Frontal cortex (tissue), 4 donors: ENCODE measurements around the gene ECD. TPM values are rescaled to one million over a fixed set of nuclear protein-coding genes. Genes with fewer than 3 reads are reported as not detected.
"Not testable (repeated sequence)": the region's sequence is repeated elsewhere in the genome, so short reads cannot be mapped to it uniquely, and the experiment has no call there.

Source experiments
- DNase-seq, 2 donors: peaks; one replicate each; pipeline ENCODE4 v3.0.0; 2012; ENCODE audit warnings: low spot score in 2 of 2
- FAIRE-seq: peaks from 2 replicates; lab custom pipeline; 2012; peaks lifted over from hg19 to GRCh38; lab: Jason Lieb, UNC
- total RNA-seq: library from RNA; depleted of rRNA; stranded (reverse); fragments of >200 nt; gene quantifications from one replicate; pipeline ENCODE4 v1.2.3, GENCODE V29; 2014
- donor health status: control.
- donor health status: control.
- donor health status: control.

ECD gene
- total RNA-seq, 1 donor from 2014 or later: 25.7 TPM

- FAIRE-seq (no peak), DNase-seq (no peak)
Measured at GRCh38 chr10:73161662-73162061, 6.1 kb downstream of the ECD start.

GRCh38 chr10:73161079-73161478 is 6.7 kb downstream of the ECD start:
- FAIRE-seq (no peak), DNase-seq (no peak)

- DNase-seq (peak; percentile 17 to 31), FAIRE-seq (peak; percentile 89)
Measured at GRCh38 chr10:73159038-73159648, 8.7 kb downstream of the ECD start.

- DNase-seq (no peak), FAIRE-seq (no peak)
Measured at GRCh38 chr10:73156054-73156453, 11.8 kb downstream of the ECD start.

- FAIRE-seq: no peak
- no peak for DNase-seq
Measured at GRCh38 chr10:73152009-73152408, 15.8 kb downstream of the ECD start.

GRCh38 chr10:73150633-73151413 is 17.0 kb downstream of the ECD start:
- not testable (repeated sequence) for FAIRE-seq

GRCh38 chr10:73141603-73142002 is 26.2 kb downstream of the ECD start:
- DNase-seq (no peak), FAIRE-seq (no peak)

More at GRCh38 chr10:73150633-73151413, 17.0 kb downstream of the ECD start:
- DNase-seq: not testable (repeated sequence)

GRCh38 chr10:73139251-73139650 is 28.6 kb downstream of the ECD start:
- FAIRE-seq (no peak), DNase-seq (no peak)

GRCh38 chr10:73136627-73137026 is 31.2 kb downstream of the ECD start:
- no peak for FAIRE-seq

GRCh38 chr10:73134727-73135126 is 33.1 kb downstream of the ECD start:
- DNase-seq: no peak
- FAIRE-seq: no peak

More at GRCh38 chr10:73136627-73137026, 31.2 kb downstream of the ECD start:
- DNase-seq: no peak

- DNase-seq: no peak
- FAIRE-seq: no peak
Measured at GRCh38 chr10:73131913-73132686, 35.7 kb downstream of the ECD start.

GRCh38 chr10:73131301-73131700 is 36.5 kb downstream of the ECD start:
- FAIRE-seq (no peak), DNase-seq (no peak)

- DNase-seq: no peak
- no peak for FAIRE-seq
Measured at GRCh38 chr10:73126343-73126742, 41.5 kb downstream of the ECD start.

- FAIRE-seq (no peak), DNase-seq (no peak)
Measured at GRCh38 chr10:73119952-73120351, 47.9 kb downstream of the ECD start.

GRCh38 chr10:73119457-73119856 is 48.4 kb downstream of the ECD start:
- DNase-seq (no peak), FAIRE-seq (no peak)

GRCh38 chr10:73117976-73118743 is 49.6 kb downstream of the ECD start:
- no peak for FAIRE-seq

GRCh38 chr10:73116017-73116416 is 51.8 kb downstream of the ECD start:
- DNase-seq (no peak), FAIRE-seq (no peak)

More at GRCh38 chr10:73117976-73118743, 49.6 kb downstream of the ECD start:
- peak in 1 of 2 donors; percentile 28 for DNase-seq

- DNase-seq (no peak), FAIRE-seq (no peak)
Measured at GRCh38 chr10:73113551-73113950, 54.3 kb downstream of the ECD start.

- FAIRE-seq, DNase-seq: not testable (repeated sequence)
Measured at GRCh38 chr10:73112032-73112431, 55.8 kb downstream of the ECD start.

- FAIRE-seq (no peak), DNase-seq (peak; percentile 53 to 64)
Measured at GRCh38 chr10:73110345-73110849, 57.4 kb downstream of the ECD start, which contains the start of gene NUDT13. TSS of gene NUDT13 (plus strand) at chr10:73110455. CDS start at chr10:73114366, 3,911 bp downstream.
